AG04449 (cell line): Measurements from ENCODE around the gene MFAP2.
A peak's percentile ranks its signal among the peaks of the same experiment; 100 is the strongest.

ENCODE experiments used
- CTCF ChIA-PET: fragments of 350-600 bp; formaldehyde crosslinking; extraction: SDS; loops from one replicate; lab custom pipeline; 2021; ENCODE audit warnings: antibody characterized with exemption; lab: Yijun Ruan, JAX
- POLR2A ChIA-PET: fragments of 400-600, 350-600 bp; formaldehyde crosslinking; extraction: SDS; loops from one replicate; lab custom pipeline; 2020; ENCODE audit warnings: antibody characterized with exemption, inconsistent platforms; lab: Yijun Ruan, JAX
- DNase-seq: peaks from one replicate; pipeline ENCODE4 v3.0.0-alpha.2; 2010; ENCODE audit warnings: low read depth, low spot score
- H3K4me3 ChIP-seq: 2 replicates; pipeline ENCODE4 v1.5.1; 2011; ENCODE audit warnings: low read depth, mild to moderate bottlenecking, control low read depth, low read length
- TF ChIP-seq, protein P1 (sequence below): IDR thresholded peaks from one replicate; pipeline ENCODE4 v1.5.1; 2011; ENCODE audit warnings: mild to moderate bottlenecking, moderate library complexity, low read length, control low read depth, inconsistent platforms; ENCODE audit not compliant: insufficient read depth; ENCODE audit errors: missing control alignments

MFAP2 gene

GRCh38 chr1:16989676-16990391 is 9.4 kb upstream of the MFAP2 start:
- DNase-seq: no peak
- TF ChIP-seq, protein P1, sequence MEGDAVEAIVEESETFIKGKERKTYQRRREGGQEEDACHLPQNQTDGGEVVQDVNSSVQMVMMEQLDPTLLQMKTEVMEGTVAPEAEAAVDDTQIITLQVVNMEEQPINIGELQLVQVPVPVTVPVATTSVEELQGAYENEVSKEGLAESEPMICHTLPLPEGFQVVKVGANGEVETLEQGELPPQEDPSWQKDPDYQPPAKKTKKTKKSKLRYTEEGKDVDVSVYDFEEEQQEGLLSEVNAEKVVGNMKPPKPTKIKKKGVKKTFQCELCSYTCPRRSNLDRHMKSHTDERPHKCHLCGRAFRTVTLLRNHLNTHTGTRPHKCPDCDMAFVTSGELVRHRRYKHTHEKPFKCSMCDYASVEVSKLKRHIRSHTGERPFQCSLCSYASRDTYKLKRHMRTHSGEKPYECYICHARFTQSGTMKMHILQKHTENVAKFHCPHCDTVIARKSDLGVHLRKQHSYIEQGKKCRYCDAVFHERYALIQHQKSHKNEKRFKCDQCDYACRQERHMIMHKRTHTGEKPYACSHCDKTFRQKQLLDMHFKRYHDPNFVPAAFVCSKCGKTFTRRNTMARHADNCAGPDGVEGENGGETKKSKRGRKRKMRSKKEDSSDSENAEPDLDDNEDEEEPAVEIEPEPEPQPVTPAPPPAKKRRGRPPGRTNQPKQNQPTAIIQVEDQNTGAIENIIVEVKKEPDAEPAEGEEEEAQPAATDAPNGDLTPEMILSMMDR: no peak
- ChIA-PET POLR2A (no interaction called here), CTCF (interaction anchor here (0.8 to 1.9 kb wide), 2 partner anchors 14 to 28 kb away, joined by 3 to 6 read pairs; no protein-coding TSS in a partner anchor)
- H3K4me3 ChIP-seq: no peak overlapping the region

DNA sequence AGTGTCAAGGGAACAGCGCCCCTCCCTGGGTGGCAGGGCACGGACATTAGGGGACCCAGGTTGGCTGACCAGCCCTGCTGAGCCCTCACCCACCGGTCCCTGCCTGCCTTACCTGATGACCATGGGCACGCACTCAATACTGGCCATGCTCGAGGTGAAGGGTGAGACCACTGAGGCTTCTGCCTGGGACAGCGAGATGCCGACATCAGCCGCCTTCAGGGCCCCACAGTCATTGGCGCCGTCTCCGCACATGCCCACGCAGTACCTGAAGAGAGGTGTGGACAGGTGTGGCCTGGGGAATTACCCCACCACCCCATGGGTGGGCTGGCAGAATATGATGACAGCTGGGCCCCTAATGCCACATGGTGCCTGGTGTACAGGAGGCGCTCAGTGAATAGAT is 7.8 kb upstream of the MFAP2 start:
- H3K4me3 ChIP-seq: no peak overlapping the region
- TF ChIP-seq, protein P1: no peak
- ChIA-PET CTCF (interaction anchor here (1.1 to 1.7 kb wide), 2 partner anchors 10 to 13 kb away, joined by 4 to 10 read pairs; no protein-coding TSS in a partner anchor), POLR2A (interaction anchor here (1.2 kb wide), 1 partner anchor 10 kb away, joined by 3 read pairs; no protein-coding TSS in a partner anchor)
- no peak for DNase-seq

GRCh38 chr1:16986962-16987361 is 6.5 kb upstream of the MFAP2 start:
- ChIA-PET CTCF (interaction anchor here (1.1 to 2.7 kb wide), 3 partner anchors 9 to 60 kb away, joined by 4 to 10 read pairs (median 8); no protein-coding TSS in a partner anchor), POLR2A (no interaction called here)
- H3K4me3 ChIP-seq: no peak overlapping the region

GRCh38 chr1:16986560-16986959 is 6.1 kb upstream of the MFAP2 start:
- DNase-seq: no peak
- TF ChIP-seq, protein P1: no peak
- CTCF ChIA-PET: interaction anchor here (1.7 to 2.7 kb wide), 3 partner anchors 9 to 60 kb away, joined by 8 to 10 read pairs (median 8); no protein-coding TSS in a partner anchor
- H3K4me3 ChIP-seq: no peak overlapping the region
- POLR2A ChIA-PET: no interaction called here

More at GRCh38 chr1:16986962-16987361, 6.5 kb upstream of the MFAP2 start:
- TF ChIP-seq, protein P1: peak; percentile 52
- DNase-seq: no peak

- TF ChIP-seq, protein P1: no peak
- ChIA-PET CTCF (interaction anchor here (1.7 to 2.7 kb wide), 3 partner anchors 9 to 60 kb away, joined by 8 to 10 read pairs (median 8); no protein-coding TSS in a partner anchor), POLR2A (no interaction called here)
- DNase-seq: no peak
- no peak overlapping the region for H3K4me3 ChIP-seq
Measured at GRCh38 chr1:16986113-16986512, 5.7 kb upstream of the MFAP2 start.

DNA sequence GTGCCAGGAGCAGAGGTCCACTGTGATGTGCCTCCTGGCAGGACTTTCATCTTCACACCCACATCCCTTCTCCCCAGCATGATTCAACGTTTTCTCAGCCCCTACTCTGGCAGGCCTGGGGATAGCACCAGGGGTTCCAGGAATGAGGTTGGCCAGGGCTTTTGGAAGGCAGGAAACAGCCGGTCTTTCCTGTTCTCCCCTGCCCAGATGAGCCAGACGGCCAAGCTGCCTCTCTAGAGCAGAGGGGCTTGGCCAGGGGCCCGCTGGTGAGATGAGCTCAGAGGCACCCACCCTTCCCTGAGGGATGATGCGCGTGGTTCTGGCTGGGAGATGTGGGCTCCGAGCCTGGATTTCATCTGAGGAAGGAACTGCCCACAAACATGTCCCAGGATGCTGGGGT is 4.3 kb upstream of the MFAP2 start:
- TF ChIP-seq, protein P1: no peak
- ChIA-PET CTCF (interaction anchor here (1.9 kb wide), 1 partner anchor 24 kb away, joined by 7 read pairs; no protein-coding TSS in a partner anchor), POLR2A (interaction anchor here (1.1 to 1.2 kb wide), 2 partner anchors 15 to 19 kb away, joined by 3 read pairs; no protein-coding TSS in a partner anchor)
- DNase-seq: no peak
- no peak overlapping the region for H3K4me3 ChIP-seq
